Heart right ventricle (tissue), 16 donors: ENCODE measurements around the gene NPR1. TPM values are rescaled to one million over a fixed set of nuclear protein-coding genes. Genes with fewer than 3 reads are reported as not detected.

Source experiments
- ATAC-seq, 8 donors: fragments of 200-7000 bp; cut with Tn5 transposase; one replicate each; pipeline ENCODE4 v1.9.1; 2020; ENCODE audit warnings: mild to moderate bottlenecking in 8 of 8, moderate library complexity in 8 of 8, moderate number of reproducible peaks in 1 of 8
- DNase-seq, 2 donors: peaks; one replicate each; pipeline ENCODE4 v3.0.0-alpha.2; 2020
- H3K27ac ChIP-seq, 10 donors: fragments of 200-600 bp; sonication (generic) in 2 of 10; one replicate each; pipeline versions ENCODE4 v1.5.0 to v1.8.0; 2020 to 2022; ENCODE audit warnings: mild to moderate bottlenecking in 3 of 10
- H3K27me3 ChIP-seq, 7 donors: fragments of 200-600 bp; one replicate each; pipeline ENCODE4 v1.8.0; 2021 to 2022; ENCODE audit warnings: mild to moderate bottlenecking in 2 of 7
- H3K36me3 ChIP-seq, 9 donors: fragments of 200-600 bp; sonication (generic) in 1 of 9; one replicate each; pipeline versions ENCODE4 v1.5.0 to v1.8.0; 2020 to 2022; ENCODE audit warnings: mild to moderate bottlenecking in 2 of 9
- H3K4me1 ChIP-seq, 9 donors: fragments of 200-600 bp; sonication (generic) in 1 of 9; one replicate each; pipeline versions ENCODE4 v1.5.0 to v1.8.0; 2020 to 2022; ENCODE audit warnings: mild to moderate bottlenecking in 4 of 9
- H3K4me3 ChIP-seq, 10 donors: fragments of 200-600 bp; sonication (generic) in 2 of 10; one replicate each; pipeline versions ENCODE4 v1.5.0 to v1.8.0; 2020 to 2022; ENCODE audit warnings: mild to moderate bottlenecking in 7 of 10, moderate library complexity in 2 of 10
- H3K9me3 ChIP-seq, 11 donors: fragments of 200-600 bp in 10 of 11; sonication (generic) in 2 of 11; one replicate each; pipeline versions ENCODE4 v1.5.0 to v1.8.0; 2013 to 2022; ENCODE audit warnings: mild to moderate bottlenecking in 2 of 11, control low read depth in 1 of 11, moderate library complexity in 1 of 11
- CTCF ChIP-seq, 9 donors: fragments of 200-600 bp; sonication (generic) in 2 of 9; IDR thresholded peaks; one replicate each; pipeline versions ENCODE4 v1.5.0 to v1.8.0; 2021 to 2022; ENCODE audit warnings: antibody characterized with exemption in 9 of 9, mild to moderate bottlenecking in 5 of 9, moderate library complexity in 1 of 9
- WGBS, 2 donors: extraction: QIAGEN DNeasy Blood & Tissue Kit; methylation state at CpG; one replicate each; pipeline ENCODE4 v1.1.7; 2013; ENCODE audit warnings: inconsistent platforms in 1 of 2; 5-methylcytosine and 5-hydroxymethylcytosine counted together
- intact Hi-C, 10 donors: fragments of 100-400 bp; cut with DNase I; formaldehyde crosslinking; loops; one replicate each; pipeline versions ENCODE4 v1.11.1 to v1.14.2; 2022
- polyA plus RNA-seq, 2 donors: library from polyadenylated mRNA; stranded (reverse); fragments of 200-250 nt; gene quantifications; one replicate each; pipeline ENCODE4 v1.2.3, GENCODE V29; 2013
- total RNA-seq, 10 donors: library from RNA; stranded (reverse); fragmentation: NEBNext Ultra II Directional in 3 of 10; extraction: Animal tissue kit (Norgen Biotek cat#: 25700) in 3 of 10; gene quantifications; one replicate each; pipeline versions ENCODE4 v1.2.1 to v1.2.4, GENCODE V29; 2021 to 2023
- donor health status: Arrhythmogenic right ventricular cardiomyopathy.
- donor health status: ischemic (EF 13 %, LVEDD 7.1; RV severe dilation, severe dysfunction).
- donor health status: healthy with polysubstance abuse.
- donor health status: DM: no; HTN: yes; CAD: no.
- donor health status: DM: no; HTN: no; CAD: no.
- donor health status: ischemic (EF 25% LVEDD 6.9; RV normal size, moderate dysfunction).
- donor health status: ischemic (EF 25% LVEDD 5.7; RV mildly dilated, moderate dysfunction).
- donor health status: healthy.
- donor health status: DM: yes; HTN: yes; CAD: no.
- donor health status: Ischemic cardiomyopathy.
- donor health status: ischemic (EF 35%, LVEDD 5.7; RV mildly dilated, moderate dysfunction).
- donor health status: nonischemic (EF 11% LVEDD 7.7; RV severe dilation, severe dysfunction).
- donor health status: DM: yes; HTN: yes; CAD: no.
- donor health status: PGD.
- donor health status: ischemic (EF 29% LVEDD 5.4; RV normal size, mild dysfunction).
- donor health status: nonischemic (EF 23%, LVEDD 6.1; RV moderate dilation, normal function).

NPR1 gene
- total and polyA plus RNA-seq, 12 donors: 8.0 to 29.0 (median 10.9) TPM

DNA sequence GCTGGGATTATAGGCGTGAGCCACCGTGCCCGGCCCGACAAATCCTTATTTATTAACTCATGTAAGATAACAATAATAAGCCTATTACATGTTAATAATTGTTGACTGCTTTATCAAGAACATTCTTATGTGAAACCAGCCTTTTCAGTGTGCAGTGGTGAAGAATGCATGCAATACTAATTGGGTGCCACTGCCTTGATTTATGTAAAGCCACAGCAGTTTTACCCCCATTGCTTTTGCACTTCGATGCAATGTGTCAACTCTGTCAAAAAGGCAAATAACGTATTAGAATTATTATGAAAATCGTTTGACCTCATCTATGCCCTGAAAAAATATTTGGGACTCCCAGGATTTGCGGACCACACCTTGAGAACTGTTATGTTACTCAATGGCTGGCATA, 18.3 kb downstream of the NPR1 start:
- TF ChIP-seq CTCF (IDR thresholded peaks at IDR 0.05): no peak
- H3K9me3 ChIP-seq: no peaks in the 10 kb centered on the region
- DNase-seq: no peak
- H3K4me3 ChIP-seq: no peak overlapping the region
- H3K4me1 ChIP-seq: peaks cover 11 to 36% (median 30%) of the 10 kb centered on the region in 9 donors
- WGBS, 2 donors: 84 to 90% methylated on average over 8 of the region's 8 CpGs
- H3K27ac ChIP-seq: peak overlapping the region in 9 of 10 donors; percentile 82 to 96 (median 89)
- peaks cover 0 to 17% (median 0%) of the 10 kb centered on the region in 9 donors for H3K36me3 ChIP-seq
- ATAC-seq: no peak
- intact Hi-C loops: loop anchor here in 2 of 10 donors (5.0 kb wide), 2 partner anchors 56 to 76 kb away; no protein-coding TSS in a partner anchor
- H3K27me3 ChIP-seq: no peaks in the 10 kb centered on the region

DNA sequence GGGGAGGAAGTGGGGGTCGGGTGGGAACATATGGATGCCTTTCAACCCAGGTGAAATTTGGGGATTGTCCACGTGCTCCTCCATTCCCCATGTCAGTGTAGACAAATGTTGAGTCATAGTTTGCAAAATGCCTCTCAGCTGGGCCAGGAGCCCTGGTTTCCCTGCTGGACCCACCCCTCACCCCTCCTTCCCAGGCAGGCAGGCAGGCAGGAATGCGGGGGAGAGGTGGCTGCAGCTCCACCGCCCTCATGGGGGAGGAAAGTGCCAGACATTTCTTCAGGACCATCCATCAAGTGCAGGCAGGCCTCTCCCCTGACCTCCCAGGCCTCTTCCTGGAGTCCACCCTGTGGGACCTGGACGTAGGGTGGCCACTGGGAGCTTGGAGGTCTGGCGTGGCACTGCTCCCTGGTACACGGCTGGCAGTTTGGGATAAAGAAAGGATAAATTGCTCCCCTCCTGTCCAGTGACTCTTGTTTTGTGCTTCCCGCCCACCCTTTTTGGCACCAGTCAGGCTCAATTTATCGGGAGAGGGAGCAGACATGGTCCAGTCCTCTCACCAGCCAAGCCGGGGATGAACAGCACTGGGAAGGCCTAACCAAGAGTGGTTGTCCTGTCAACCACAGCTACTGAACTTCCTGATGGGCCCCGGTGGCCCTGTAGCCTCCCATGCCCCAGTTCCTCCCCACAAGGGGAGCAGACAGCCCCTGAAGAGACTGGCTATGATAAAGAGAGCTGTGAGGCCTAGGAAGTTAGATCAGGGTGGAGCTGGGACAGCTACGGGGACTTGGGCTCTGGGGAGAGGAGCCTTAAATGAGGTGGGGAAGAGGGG, 18.9 kb downstream of the NPR1 start:
- ATAC-seq: peak; percentile 34 to 66 (median 52)
- Histone ChIP-seq H3K36me3 (peaks cover 0 to 11% (median 0%) of the 10 kb centered on the region in 9 donors), H3K4me1 (peaks cover 11 to 36% (median 30%) of the 10 kb centered on the region in 9 donors), H3K9me3 (no peaks in the 10 kb centered on the region), H3K27me3 (no peaks in the 10 kb centered on the region), H3K4me3 (peak overlapping the region in 4 of 10 donors; percentile 14 to 26 (median 19)), H3K27ac (peak overlapping the region; percentile 82 to 96 (median 89))
- peak; percentile 42 to 44 for DNase-seq
- TF ChIP-seq CTCF (IDR thresholded peaks at IDR 0.05): no peak
- WGBS, 2 donors: 56 to 62% methylated on average over 12 of the region's 12 CpGs
- intact Hi-C loops: loop anchor here in 2 of 10 donors (2.0 to 5.0 kb wide), 3 partner anchors 29 to 75 kb away; no protein-coding TSS in a partner anchor

- WGBS, 2 donors: 32 to 38% methylated on average over 29 of the region's 29 CpGs
- Histone ChIP-seq H3K4me1 (peaks cover 11 to 36% (median 30%) of the 10 kb centered on the region in 9 donors), H3K27ac (peak overlapping the region; percentile 82 to 96 (median 89)), H3K36me3 (peaks cover 0 to 3% (median 0%) of the 10 kb centered on the region in 9 donors), H3K9me3 (no peaks in the 10 kb centered on the region), H3K4me3 (peak overlapping the region in 7 of 10 donors; percentile 1 to 26 (median 19)), H3K27me3 (no peaks in the 10 kb centered on the region)
- ATAC-seq: peak; percentile 87 to 96 (median 90)
- intact Hi-C loops: loop anchor here in 2 of 10 donors (2.0 to 5.0 kb wide), 3 partner anchors 29 to 74 kb away; no protein-coding TSS in a partner anchor
- DNase-seq: peak; percentile 77 to 81
- no peak for TF ChIP-seq CTCF (IDR thresholded peaks at IDR 0.05)
Measured at GRCh38 chr1:153698020-153698922, 19.8 kb downstream of the NPR1 start.
